ENCODE measurements around the gene AMER2. TPM values are rescaled to one million over a fixed set of nuclear protein-coding genes. Genes with fewer than 3 reads are reported as not detected.

The AMER2 gene
- total RNA-seq, 2 experiments from 2014 or later, result not detected

GRCh38 chr13:25112695-25113255, 59.3 kb downstream of the AMER2 start:
- Histone ChIP-seq H3K9me3 (ENCODE audit: low read length) (no peaks in the 10 kb centered on the region), H3K36me3 (ENCODE audit: insufficient read depth, low read length) (no peaks in the 10 kb centered on the region), H3K27ac (ENCODE audit: low read depth, low read length, poor library complexity, severe bottlenecking) (no peak overlapping the region), H3K4me1 (ENCODE audit: insufficient read depth, low read length, poor library complexity, severe bottlenecking) (peaks cover 12% of the 10 kb centered on the region), H3K4me2 (ENCODE audit: low read length) (no peak overlapping the region), H3K79me2 (ENCODE audit: insufficient read depth, low read depth, low read length) (no peaks in the 10 kb centered on the region), H3K4me3 (ENCODE audit: low read depth, low read length, poor library complexity, severe bottlenecking) (no peak overlapping the region), H3K9me2 (ENCODE audit: insufficient read depth, low read length) (no peaks in the 10 kb centered on the region), H2AFZ (ENCODE audit: low read length) (no peak overlapping the region), H4K20me1 (ENCODE audit: insufficient read depth, low read length) (no peaks in the 10 kb centered on the region; the same call in 1 of the 2 replicates)
- CTCF ChIA-PET (ENCODE audit: unreplicated experiment), result no interaction called here
- no peak for DNase-seq (ENCODE audit: low spot score)
- TF ChIP-seq EZH2phosphoT487 (IDR thresholded peaks at IDR 0.05; ENCODE audit: borderline replicate concordance, low read depth, low read length) (no peak), CTCF (conservative IDR thresholded peaks at IDR 0.05; ENCODE audit: low read length) (no peak)
- POLR2A ChIA-PET, result interaction anchor here (1.1 kb wide), 1 partner anchor 17 kb away, joined by 3 read pairs; no protein-coding TSS in a partner anchor
- no TSS peak for BruUV-seq (replicated peaks)
- intact Hi-C loops (cut with micrococcal nuclease; ENCODE audit: unreplicated experiment), result no loop called here

Small RNAs within 50 kb of the gene (small RNA-seq; reads per million reads assigned to genes)
- gene AL359757.1 (not detected), gene AL359757.2 (not detected)

Other genes starting within 250 kb of the AMER2 start
- gene PABPC3, start 76.2 kb downstream of the AMER2 start, total RNA-seq (2014; rRNA removed; shearing (Covaris generic)), result 0.13 TPM in 1 of 2 replicates, not detected in the other
- 0.39 and 0.49 TPM in 2 replicates for gene PABPC3, start 76.2 kb downstream of the AMER2 start, total RNA-seq (2022)
- 6.2 and 6.4 TPM in 2 replicates for gene MTMR6, start 115.2 kb upstream of the AMER2 start, total RNA-seq (2014; rRNA removed; shearing (Covaris generic))
- 17.0 and 17.3 TPM in 2 replicates for gene MTMR6, start 115.2 kb upstream of the AMER2 start, total RNA-seq (2022)
- gene NUP58, start 129.3 kb upstream of the AMER2 start, total RNA-seq (2014; rRNA removed; shearing (Covaris generic)), result 58.4 and 82.7 TPM in 2 replicates
- gene NUP58, start 129.3 kb upstream of the AMER2 start, total RNA-seq (2022), result 114 and 127 TPM in 2 replicates
- gene ATP8A2, start 199.7 kb upstream of the AMER2 start, total RNA-seq (2014; rRNA removed; shearing (Covaris generic)), result 0.05 TPM in 1 of 2 replicates, not detected in the other
- gene ATP8A2, start 199.7 kb upstream of the AMER2 start, total RNA-seq (2022), result 0.15 TPM in 1 of 2 replicates, not detected in the other